GM19397 (cell line): ENCODE measurements around the gene RIPPLY1.

ENCODE experiments used
- ATAC-seq: cut with Tn5 transposase; IDR thresholded peaks from one replicate; pipeline ENCODE4 v1.9.1; 2021; ENCODE audit warnings: mild to moderate bottlenecking, moderate library complexity; ENCODE audit not compliant: unreplicated experiment

The RIPPLY1 gene

DNA sequence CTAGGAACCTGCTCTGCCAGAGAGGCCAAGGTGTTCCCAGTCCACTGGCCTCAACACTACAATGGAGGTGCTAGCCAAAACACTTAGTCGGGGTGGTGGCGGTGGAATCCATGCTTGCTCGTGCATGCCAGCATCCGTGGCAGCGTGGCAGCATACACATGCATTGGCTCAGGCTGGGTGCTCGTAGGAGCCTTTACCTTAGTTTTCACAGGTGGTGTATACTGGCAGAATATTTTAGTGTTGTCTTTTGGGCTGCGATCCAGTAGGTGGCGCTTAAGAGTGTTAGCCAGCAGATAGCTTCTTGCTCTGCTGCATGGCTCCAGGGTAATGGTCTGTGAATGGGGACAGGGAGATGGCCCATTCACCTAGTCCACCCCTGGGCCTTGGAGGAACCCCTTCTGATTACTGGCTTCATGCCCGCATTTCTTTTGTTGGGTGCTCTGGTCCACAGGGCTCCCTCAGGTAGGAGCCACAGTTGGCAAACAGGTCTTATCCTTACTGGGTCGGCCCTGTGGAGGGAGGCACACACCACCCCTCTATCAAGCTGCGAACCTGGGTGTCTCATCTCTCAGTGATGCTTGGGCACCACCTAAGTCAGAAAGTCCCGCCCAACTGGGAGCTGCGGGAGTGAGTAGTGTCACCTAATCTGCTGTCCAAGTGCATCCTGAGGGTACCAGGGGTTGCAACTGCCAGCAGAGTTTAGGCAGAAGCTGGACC, 40.0 kb downstream of the RIPPLY1 start:
- peak; percentile 52 for ATAC-seq
